Fibroblast of the conjunctiva (primary cell): ENCODE measurements around the gene C6orf89.
"Not testable (repeated sequence)": the region's sequence is repeated elsewhere in the genome, so short reads cannot be mapped to it uniquely, and the experiment has no call there.

Experiments
- DNase-seq: peaks from one replicate; pipeline ENCODE4 v3.0.0-alpha.2; 2010; ENCODE audit warnings: low read depth

Gene C6orf89

GRCh38 chr6:36949076-36949475 is 63.3 kb downstream of the C6orf89 start:
- DNase-seq: not testable (repeated sequence)

- no peak for DNase-seq
These were observed 63.9 kb downstream of the C6orf89 start for GRCh38 chr6:36949636-36950035.

GRCh38 chr6:36953931-36954261 is 68.1 kb downstream of the C6orf89 start:
- DNase-seq: no peak

GRCh38 chr6:36954262-36954931 is 68.6 kb downstream of the C6orf89 start, which contains the start of gene PI16:
Gene PI16 (plus strand): TSS chr6:36954738. CDS start chr6:36954761, 23 bp downstream.
- no peak for DNase-seq

- DNase-seq: no peak
These were observed 69.4 kb downstream of the C6orf89 start for GRCh38 chr6:36955136-36955535.

- DNase-seq: no peak
These were observed 70.1 kb downstream of the C6orf89 start for GRCh38 chr6:36955671-36956445.

- DNase-seq: no peak
These were observed 70.7 kb downstream of the C6orf89 start for GRCh38 chr6:36956446-36956820.

- DNase-seq: no peak
These were observed 72.1 kb downstream of the C6orf89 start for GRCh38 chr6:36957773-36958271.

- DNase-seq: no peak
These were observed 73.2 kb downstream of the C6orf89 start for GRCh38 chr6:36958775-36959554.

GRCh38 chr6:36959555-36960250 is 74.0 kb downstream of the C6orf89 start:
- no peak for DNase-seq

- DNase-seq: no peak
These were observed 76.0 kb downstream of the C6orf89 start for GRCh38 chr6:36961441-36962435.

GRCh38 chr6:36962874-36963273 is 77.1 kb downstream of the C6orf89 start:
- DNase-seq: no peak

GRCh38 chr6:36963451-36964290 is 77.9 kb downstream of the C6orf89 start:
- DNase-seq: no peak

- no peak for DNase-seq
These were observed 78.6 kb downstream of the C6orf89 start for GRCh38 chr6:36964349-36964748.

- no peak for DNase-seq
These were observed 79.2 kb downstream of the C6orf89 start for GRCh38 chr6:36964908-36965307.

GRCh38 chr6:36967301-36967700 is 81.5 kb downstream of the C6orf89 start:
- no peak for DNase-seq

GRCh38 chr6:36967757-36968156 is 82.0 kb downstream of the C6orf89 start:
- no peak for DNase-seq

GRCh38 chr6:36968266-36968977 is 82.7 kb downstream of the C6orf89 start:
- peak; percentile 26 for DNase-seq

GRCh38 chr6:36969240-36969691 is 83.5 kb downstream of the C6orf89 start:
- DNase-seq: no peak
